Mesothelial cell of epicardium (in vitro differentiated cells): ENCODE data around the gene CFAP251. TPM values are rescaled to one million over a fixed set of nuclear protein-coding genes. Genes with fewer than 3 reads are reported as not detected.

ENCODE experiments used
- DNase-seq, 2 experiments: peaks; one replicate each; pipeline ENCODE4 v3.0.0; 2021; ENCODE audit warnings: low spot score in 2 of 2; ENCODE audit not compliant: unreplicated experiment in 2 of 2
- H3K27ac Mint-ChIP-seq: 2 replicates; pipeline ENCODE4 v1.8.0; 2021; ENCODE audit warnings: mixed read lengths
- H3K27me3 Mint-ChIP-seq: 2 replicates; pipeline ENCODE4 v1.8.0; 2021; ENCODE audit warnings: low read depth, mixed read lengths
- H3K36me3 Mint-ChIP-seq: 2 replicates; pipeline ENCODE4 v1.8.0; 2021; ENCODE audit warnings: mixed read lengths
- H3K4me1 Mint-ChIP-seq: 2 replicates; pipeline ENCODE4 v1.8.0; 2021; ENCODE audit warnings: mixed read lengths
- H3K4me3 Mint-ChIP-seq: 2 replicates; pipeline ENCODE4 v1.8.0; 2021; ENCODE audit warnings: mild to moderate bottlenecking, moderate library complexity, mixed read lengths
- H3K9me3 Mint-ChIP-seq: 2 replicates; pipeline ENCODE4 v1.8.0; 2021; ENCODE audit warnings: mixed read lengths
- total RNA-seq: library from RNA; stranded (reverse); gene quantifications from 3 replicates; pipeline ENCODE4 v1.2.1, GENCODE V29; 2021
- TF ChIP-seq, protein P1 (sequence below): fragments of 200-600 bp; sonication (generic); IDR thresholded peaks from one replicate; pipeline ENCODE4 v1.5.0; 2021; ENCODE audit warnings: antibody characterized with exemption; ENCODE audit not compliant: unreplicated experiment

Gene CFAP251
- total RNA-seq, 1 donor from 2014 or later: 6.9 TPM

GRCh38 chr12:122028165-122028904, 109.9 kb downstream of the CFAP251 start:
- no peak for DNase-seq
- no peak overlapping the region for H3K4me3 Mint-ChIP-seq
- no peaks in the 10 kb centered on the region for H3K27me3 Mint-ChIP-seq
- no peaks in the 10 kb centered on the region for H3K36me3 Mint-ChIP-seq
- no peak overlapping the region for H3K27ac Mint-ChIP-seq
- no peaks in the 10 kb centered on the region for H3K9me3 Mint-ChIP-seq
- TF ChIP-seq, protein P1, sequence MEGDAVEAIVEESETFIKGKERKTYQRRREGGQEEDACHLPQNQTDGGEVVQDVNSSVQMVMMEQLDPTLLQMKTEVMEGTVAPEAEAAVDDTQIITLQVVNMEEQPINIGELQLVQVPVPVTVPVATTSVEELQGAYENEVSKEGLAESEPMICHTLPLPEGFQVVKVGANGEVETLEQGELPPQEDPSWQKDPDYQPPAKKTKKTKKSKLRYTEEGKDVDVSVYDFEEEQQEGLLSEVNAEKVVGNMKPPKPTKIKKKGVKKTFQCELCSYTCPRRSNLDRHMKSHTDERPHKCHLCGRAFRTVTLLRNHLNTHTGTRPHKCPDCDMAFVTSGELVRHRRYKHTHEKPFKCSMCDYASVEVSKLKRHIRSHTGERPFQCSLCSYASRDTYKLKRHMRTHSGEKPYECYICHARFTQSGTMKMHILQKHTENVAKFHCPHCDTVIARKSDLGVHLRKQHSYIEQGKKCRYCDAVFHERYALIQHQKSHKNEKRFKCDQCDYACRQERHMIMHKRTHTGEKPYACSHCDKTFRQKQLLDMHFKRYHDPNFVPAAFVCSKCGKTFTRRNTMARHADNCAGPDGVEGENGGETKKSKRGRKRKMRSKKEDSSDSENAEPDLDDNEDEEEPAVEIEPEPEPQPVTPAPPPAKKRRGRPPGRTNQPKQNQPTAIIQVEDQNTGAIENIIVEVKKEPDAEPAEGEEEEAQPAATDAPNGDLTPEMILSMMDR: no peak
- H3K4me1 Mint-ChIP-seq: peaks cover 2% of the 10 kb centered on the region

- Mint-ChIP-seq H3K27me3 (no peaks in the 10 kb centered on the region), H3K9me3 (no peaks in the 10 kb centered on the region), H3K36me3 (no peaks in the 10 kb centered on the region), H3K4me1 (no peaks in the 10 kb centered on the region), H3K4me3 (no peak overlapping the region), H3K27ac (no peak overlapping the region)
- no peak for DNase-seq
- TF ChIP-seq, protein P1: no peak
Measured at GRCh38 chr12:122028905-122029560, 110.6 kb downstream of the CFAP251 start.

GRCh38 chr12:122029620-122030423, 111.4 kb downstream of the CFAP251 start:
- Mint-ChIP-seq H3K27me3 (no peaks in the 10 kb centered on the region), H3K4me3 (no peak overlapping the region), H3K27ac (no peak overlapping the region), H3K4me1 (no peaks in the 10 kb centered on the region), H3K36me3 (peaks cover 1% of the 10 kb centered on the region), H3K9me3 (no peaks in the 10 kb centered on the region)
- TF ChIP-seq, protein P1: no peak
- DNase-seq: no peak

- no peak overlapping the region for H3K4me3 Mint-ChIP-seq
Measured at GRCh38 chr12:122030424-122031035, 112.1 kb downstream of the CFAP251 start.

More at GRCh38 chr12:122030424-122031035, 112.1 kb downstream of the CFAP251 start:
- DNase-seq: no peak
- Mint-ChIP-seq H3K27me3 (no peaks in the 10 kb centered on the region), H3K36me3 (peaks cover 6% of the 10 kb centered on the region), H3K9me3 (no peaks in the 10 kb centered on the region), H3K4me1 (no peaks in the 10 kb centered on the region), H3K27ac (peak overlapping the region; percentile 53)
- TF ChIP-seq, protein P1: no peak
